Activated naive CD8-positive, alpha-beta T cell treated with anti-CD3 and anti-CD28 coated beads, Interleukin-2, amount 50 U/mL, for 16 hours (primary cell): Measurements from ENCODE around the gene TRMT10B.
"Not testable (repeated sequence)": the region's sequence is repeated elsewhere in the genome, so short reads cannot be mapped to it uniquely, and the experiment has no call there.

Experiments used
- DNase-seq: peaks from one replicate; pipeline ENCODE4 v3.0.0-alpha.2; 2020; ENCODE audit warnings: low read depth, low spot score

Gene TRMT10B

DNA sequence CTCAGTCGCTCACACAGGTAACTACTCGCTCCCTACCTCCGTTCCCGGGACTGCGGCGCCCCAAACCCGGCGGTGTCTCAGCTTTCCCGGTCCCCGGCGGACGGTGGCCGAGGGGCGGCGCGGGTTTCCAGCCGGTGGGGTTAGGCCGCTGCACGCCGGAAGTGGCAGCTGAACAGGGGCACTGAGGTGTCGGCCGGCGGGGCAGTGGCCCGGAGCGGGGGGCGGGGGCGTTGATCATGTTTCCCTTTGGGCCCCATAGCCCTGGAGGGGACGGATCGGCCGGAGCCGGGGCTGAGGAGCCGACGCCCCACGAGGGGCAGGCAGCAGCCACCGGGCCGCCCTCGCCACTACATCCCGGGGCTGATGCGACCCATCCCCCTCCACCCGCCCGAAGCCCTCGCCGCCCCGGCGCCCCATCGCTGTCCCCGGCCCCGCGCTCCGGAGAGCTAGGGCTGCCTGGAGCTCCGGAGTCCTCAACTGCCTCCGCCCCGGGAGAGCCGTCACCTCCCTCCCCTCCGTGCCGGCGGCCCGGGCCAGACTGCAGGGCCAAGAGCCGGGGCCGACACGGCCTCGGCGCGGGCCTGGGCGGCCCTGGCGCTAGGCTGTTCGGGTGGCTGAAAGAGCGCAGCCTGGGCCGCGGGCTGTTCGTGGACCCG is 47.2 kb downstream of the TRMT10B start, which contains the start of gene DCAF10:
Gene DCAF10, plus strand, starts transcription at position 167 of the 656 bp plus-strand sequence. Its CDS starts 70 bp downstream, at position 237.
- DNase-seq, result peak; percentile 76

DNA sequence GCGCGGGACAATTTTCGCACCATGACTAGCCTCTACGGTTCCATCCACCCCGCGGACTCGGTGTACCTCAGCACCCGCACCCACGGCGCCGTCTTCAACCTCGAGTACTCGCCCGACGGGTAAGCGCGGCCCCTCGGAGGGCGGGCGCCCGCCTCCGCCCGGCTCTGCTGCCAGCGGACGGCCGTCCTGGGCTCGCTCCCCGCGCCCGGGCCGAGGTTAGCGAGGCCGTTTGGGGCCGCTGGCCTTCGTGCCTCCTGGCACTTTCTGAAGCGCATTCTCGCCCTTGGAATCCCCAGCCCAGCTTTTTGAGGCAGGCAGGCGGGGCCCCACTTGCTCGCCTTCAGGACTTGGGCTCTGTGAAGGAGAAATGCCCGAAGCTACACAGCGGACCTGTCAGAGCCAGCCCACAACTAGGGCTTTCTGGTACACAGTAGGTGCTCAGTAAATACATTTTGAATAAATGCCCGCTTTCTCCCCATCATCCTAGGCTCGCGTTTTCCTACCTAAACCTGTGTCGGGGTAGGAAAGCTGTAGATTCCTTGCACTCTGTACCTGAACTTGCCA is 47.8 kb downstream of the TRMT10B start:
- DNase-seq, result no peak

DNA sequence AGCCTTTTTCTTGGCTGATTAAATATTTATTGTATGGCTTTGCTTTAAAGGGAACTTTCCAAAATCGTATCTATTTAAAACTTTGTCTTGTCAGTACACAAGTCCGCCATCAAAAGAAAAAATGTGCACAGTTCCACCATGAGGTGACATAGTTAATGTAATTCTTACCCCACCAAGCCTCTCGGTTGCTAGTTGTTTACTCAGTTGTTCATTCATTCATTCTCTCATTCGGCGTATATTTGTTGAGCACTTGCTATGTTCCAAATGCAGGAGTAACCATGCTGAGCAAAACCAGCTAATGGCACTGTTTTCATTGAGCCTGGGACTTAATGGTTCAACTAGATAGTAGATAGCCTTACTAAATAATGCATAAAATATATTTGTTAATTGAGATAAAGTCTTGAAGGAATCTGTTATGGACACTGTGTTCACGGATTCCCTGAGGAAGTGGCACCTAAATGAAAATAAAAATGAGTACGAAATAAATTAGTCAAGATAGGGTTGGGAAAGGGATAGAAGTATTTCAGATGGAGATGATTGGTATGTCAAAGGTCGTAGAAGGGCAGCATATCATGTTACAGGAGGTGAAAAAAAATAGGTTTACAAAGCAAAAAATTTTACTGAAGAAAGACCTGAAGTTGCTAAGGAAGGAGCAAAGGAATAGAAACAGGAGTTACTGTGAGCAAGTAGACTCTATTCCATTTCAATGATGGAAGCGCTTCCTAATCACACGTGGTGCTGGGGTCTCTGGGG is 48.5 kb downstream of the TRMT10B start:
- no peak for DNase-seq

DNA sequence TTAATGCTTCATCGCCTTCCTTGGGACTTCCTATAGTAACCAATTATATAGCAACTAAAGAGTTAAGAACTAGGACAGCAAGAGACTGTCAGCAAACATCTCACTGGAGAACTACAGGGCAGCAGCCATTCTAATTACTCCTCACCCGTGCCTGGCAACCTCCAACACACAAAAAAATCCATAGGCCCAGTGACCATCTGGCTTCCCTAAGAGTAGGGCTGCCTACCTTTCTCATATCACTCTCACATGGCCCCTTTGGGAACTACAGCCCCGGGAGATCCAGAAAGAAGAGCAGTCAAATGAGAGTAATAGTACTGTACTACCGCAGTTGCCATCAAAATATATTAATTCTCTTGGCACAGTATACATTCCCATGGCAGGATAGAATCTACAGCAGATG is 52.7 kb downstream of the TRMT10B start:
- no peak for DNase-seq

DNA sequence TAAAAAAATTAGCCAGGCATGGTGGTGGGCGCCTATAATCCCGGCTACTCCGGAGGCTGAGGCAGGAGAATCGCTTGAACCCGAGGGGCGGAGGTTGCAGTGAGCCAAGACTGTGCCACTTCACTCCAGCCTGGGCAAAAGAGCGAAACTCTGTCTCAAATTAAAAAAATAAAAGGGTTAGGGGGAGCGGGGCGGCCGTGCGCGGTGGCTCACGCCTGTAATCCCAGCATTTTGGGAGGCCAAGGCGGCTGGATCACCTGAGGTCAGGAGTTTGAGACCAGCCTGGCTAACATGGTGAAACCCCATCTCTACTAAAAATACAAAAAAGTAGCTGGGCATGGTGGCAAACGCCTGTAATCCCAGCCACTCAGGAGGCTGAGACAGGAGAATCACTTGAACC is 56.1 kb downstream of the TRMT10B start:
- not testable (repeated sequence) for DNase-seq

DNA sequence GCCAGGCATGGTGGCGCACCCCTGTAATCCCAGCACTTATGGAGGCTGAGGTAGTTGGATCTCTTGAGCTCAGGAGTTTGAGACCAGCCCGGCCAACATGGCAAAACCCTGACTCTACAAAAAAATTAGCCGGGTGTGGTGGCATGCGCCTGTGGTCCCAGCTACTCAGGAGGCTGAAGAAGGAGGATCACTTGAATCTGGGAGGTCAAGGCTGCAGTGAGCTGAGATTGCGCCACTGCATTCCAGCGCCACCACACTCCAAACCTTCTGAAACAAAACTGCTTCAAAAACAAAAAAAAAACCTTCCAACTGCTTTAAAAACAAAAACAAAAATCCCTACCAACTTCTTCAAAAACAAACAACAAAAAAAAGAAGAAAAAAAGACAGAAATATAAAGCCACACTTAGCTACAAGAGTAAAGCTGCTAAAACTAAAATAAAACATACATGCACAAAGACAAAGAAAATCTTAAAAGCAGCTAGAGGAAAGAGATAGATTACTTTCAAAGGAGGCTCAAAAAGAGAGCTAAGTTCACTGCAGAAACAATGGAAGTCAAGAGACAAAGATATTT is 58.4 kb downstream of the TRMT10B start:
- DNase-seq, result no peak

DNA sequence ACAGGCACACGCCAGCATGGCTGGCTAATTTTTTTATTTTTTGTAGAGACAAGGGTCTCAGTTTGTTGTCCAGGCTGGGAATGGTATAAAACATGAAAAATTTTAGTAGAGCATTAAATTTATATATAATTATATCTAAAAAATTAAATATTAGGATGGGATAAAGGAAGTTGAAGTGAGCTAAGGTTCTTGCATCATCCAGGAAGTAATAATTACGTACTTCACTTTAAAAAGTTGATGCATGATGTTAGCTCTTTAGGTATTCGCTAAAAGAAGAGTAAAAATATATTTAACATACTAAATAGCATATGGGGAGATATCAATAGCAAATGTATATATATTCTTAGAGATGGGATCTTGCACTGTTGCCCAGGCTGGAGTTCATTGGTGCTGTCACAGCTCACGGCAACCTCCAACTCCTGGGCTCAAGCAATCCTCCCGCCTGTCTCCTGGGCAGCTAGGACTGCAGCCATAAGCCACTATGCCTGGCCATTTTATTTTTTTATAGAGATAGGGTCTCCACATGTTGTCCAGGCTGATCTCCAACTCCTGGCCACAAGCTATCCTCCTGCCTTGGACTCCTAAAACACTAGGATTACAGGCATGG is 59.3 kb downstream of the TRMT10B start:
- no peak for DNase-seq

DNA sequence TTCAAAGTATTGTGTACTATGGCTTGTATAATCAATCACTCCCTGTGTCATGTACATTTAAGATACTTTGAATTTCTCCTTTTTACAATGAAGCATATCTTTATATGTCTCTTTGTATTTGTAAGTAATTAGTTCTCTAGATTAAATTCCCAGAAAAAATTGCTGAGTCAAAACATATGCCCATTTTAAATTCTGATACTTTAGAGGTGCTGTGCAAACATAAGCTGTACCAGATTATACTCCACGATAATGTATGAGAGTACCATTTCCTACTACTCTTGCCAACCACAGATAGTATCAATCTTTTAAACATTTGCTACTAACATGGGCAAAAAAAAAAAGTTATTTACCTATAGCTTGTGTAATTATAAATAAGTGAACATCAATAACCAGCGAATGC is 65.2 kb downstream of the TRMT10B start:
- DNase-seq, result no peak

DNA sequence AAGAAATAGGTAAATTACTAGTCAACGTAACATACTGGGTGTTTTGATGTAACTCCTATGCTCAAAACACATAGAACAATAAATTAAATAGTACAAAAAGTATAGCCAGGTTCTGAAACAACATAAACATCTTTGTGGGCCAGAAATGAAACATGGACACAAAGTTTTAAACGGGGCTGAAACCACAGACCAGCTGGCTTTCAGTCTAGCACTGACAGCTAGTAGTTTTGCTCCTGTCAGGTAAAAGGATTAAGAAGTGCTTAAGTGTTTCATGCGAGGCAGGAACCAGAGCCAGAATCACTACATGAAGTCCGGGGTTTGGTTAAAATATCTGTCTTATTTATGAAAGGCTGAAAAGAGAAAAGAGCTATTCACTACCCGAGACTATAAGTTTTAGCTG is 66.5 kb downstream of the TRMT10B start:
- no peak for DNase-seq

DNA sequence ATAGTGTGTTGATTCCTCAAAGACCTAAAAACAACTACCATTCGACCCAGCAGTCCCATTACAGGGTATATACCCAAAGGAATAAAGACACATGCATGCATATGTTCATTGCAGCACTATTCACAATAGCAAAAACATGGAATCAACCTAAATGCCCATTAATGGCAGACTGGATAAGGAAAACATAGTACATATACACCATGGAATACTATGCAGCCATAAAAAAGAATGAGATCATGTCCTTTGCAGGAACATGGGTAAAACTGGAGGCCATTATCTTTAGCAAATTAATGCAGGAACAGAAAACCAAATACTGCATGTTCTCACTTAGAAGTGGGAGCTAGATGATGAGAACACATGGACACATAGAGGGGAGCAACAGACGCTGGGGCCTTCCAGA is 71.6 kb downstream of the TRMT10B start:
- DNase-seq, result not testable (repeated sequence)

DNA sequence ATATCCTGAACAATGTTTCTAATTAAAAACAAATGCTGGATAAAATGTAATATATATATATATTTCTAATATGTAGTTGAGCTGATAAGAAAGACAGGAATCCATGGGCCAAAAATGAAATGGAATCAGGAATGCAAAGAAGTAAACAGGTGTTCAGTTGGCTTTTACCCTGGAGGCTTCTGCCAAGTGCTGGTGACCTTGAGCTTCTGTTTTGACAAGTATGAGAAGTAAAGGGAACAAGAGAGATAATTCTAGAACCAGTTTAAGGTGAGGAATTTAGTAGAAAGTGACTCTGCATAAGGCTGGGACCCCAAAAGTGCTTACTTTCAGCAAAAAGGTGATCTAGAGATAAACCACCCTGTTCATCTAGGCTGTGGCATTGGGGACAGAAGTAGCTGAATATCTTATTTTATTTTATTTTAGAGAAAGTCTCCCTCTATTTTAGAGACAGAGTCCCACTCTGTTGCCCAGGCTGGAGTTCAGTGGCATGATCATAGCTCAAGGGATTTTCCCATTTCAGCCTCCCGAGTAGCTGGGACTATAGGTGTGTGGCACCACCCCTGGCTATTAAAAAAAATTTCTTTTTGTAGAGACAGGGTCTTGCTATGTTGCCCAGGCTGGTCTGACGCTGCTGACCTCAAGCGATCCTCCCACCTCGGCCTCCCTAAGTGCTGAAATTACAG is 74.0 kb downstream of the TRMT10B start:
- DNase-seq, result no peak
